Measurements from ENCODE around the gene UBE2D2.
A peak's percentile ranks its signal among the peaks of the same experiment; 100 is the strongest.
"Not testable (repeated sequence)": the region's sequence is repeated elsewhere in the genome, so short reads cannot be mapped to it uniquely, and the experiment has no call there.

The UBE2D2 gene

DNA sequence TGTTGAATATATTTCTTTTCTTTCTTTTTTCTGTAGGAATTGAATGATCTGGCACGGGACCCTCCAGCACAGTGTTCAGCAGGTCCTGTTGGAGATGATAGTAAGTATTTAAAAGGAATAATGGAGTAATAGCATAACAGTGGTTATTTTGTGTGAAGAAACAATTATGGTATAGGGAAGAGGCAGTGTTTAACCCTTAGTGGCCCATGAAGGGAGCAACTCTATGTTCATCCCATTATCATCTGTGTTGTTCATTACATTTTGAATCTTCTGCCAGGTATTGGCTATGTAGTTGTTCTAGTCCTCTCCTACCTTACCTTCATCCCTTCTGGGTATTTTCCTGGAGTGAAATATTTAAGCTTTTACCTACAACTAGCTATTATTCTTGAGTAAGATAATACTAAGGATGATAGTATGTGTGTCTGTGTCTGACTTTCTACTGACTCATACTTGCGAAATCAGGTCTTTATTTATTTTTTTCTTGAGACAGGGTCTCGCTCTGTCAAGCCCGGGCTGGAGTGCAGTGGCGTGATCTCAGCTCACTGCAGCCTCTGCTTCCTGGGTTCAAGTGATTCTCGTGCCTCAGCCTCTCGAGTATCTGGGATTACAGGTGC lies 39.3 kb downstream of the UBE2D2 start:
- TF ChIP-seq, protein P1, sequence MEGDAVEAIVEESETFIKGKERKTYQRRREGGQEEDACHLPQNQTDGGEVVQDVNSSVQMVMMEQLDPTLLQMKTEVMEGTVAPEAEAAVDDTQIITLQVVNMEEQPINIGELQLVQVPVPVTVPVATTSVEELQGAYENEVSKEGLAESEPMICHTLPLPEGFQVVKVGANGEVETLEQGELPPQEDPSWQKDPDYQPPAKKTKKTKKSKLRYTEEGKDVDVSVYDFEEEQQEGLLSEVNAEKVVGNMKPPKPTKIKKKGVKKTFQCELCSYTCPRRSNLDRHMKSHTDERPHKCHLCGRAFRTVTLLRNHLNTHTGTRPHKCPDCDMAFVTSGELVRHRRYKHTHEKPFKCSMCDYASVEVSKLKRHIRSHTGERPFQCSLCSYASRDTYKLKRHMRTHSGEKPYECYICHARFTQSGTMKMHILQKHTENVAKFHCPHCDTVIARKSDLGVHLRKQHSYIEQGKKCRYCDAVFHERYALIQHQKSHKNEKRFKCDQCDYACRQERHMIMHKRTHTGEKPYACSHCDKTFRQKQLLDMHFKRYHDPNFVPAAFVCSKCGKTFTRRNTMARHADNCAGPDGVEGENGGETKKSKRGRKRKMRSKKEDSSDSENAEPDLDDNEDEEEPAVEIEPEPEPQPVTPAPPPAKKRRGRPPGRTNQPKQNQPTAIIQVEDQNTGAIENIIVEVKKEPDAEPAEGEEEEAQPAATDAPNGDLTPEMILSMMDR (IDR thresholded peaks at IDR 0.05; ENCODE audit: unreplicated experiment in 3 of 3), result no peak
- H3K27ac Mint-ChIP-seq, result no peak overlapping the region
- H3K4me1 Mint-ChIP-seq, result no peaks in the 10 kb centered on the region
- peaks cover 54% of the 10 kb centered on the region for H3K36me3 Mint-ChIP-seq (ENCODE audit: low read depth)
- no peak overlapping the region for H3K4me3 Mint-ChIP-seq
- H3K9me3 Mint-ChIP-seq, result no peaks in the 10 kb centered on the region
- H3K27me3 Mint-ChIP-seq (ENCODE audit: low read depth), result no peaks in the 10 kb centered on the region

DNA sequence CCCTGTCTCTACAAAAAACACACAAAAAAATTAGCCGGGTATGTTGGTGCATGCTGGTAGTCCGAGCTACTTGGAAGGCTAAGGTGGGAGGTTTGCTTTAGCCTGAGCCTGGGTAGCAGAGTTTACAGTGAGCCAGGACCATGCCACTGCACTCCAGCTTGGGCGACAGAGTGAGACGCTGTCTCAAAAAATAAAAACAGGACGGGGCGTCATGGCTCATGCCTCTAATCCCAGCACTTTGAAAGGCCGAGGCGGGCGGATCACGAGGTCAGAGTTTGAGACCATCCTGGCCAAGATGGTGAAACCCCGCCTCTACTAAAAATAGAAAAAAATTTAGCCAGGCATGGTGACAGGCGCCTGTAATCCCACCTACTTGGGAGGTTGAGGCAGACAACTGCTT lies 40.3 kb downstream of the UBE2D2 start:
- Mint-ChIP-seq H3K36me3 (ENCODE audit: low read depth) (peaks cover 57% of the 10 kb centered on the region), H3K9me3 (no peaks in the 10 kb centered on the region), H3K4me3 (no peak overlapping the region), H3K4me1 (no peaks in the 10 kb centered on the region), H3K27me3 (ENCODE audit: low read depth) (no peaks in the 10 kb centered on the region), H3K27ac (no peak overlapping the region)
- TF ChIP-seq, protein P1 (IDR thresholded peaks at IDR 0.05; ENCODE audit: unreplicated experiment in 3 of 3), result no peak

DNA sequence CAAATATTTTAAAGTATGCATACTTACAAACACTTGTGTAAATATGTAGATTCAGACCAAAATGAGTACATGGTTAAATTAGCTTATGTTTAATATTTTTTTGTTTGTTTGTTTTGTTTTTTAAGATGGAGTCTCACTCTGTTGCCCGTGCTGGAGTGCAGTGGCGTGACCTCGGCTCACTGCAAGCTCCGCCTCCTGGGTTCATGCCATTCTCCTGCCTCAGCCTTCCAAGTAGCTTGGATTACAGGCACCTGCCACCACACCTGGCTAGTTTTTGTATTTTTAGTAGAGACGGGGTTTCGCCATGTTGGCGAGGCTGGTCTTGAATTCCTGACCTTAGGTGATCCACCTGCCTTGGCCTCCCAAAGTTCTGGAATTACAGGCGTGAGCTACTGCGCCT lies 40.8 kb downstream of the UBE2D2 start:
- not testable (repeated sequence) for H3K27ac Mint-ChIP-seq; H3K4me3 Mint-ChIP-seq; H3K4me1 Mint-ChIP-seq; H3K9me3 Mint-ChIP-seq; H3K27me3 Mint-ChIP-seq (ENCODE audit: low read depth)
- peaks cover 57% of the 10 kb centered on the region for H3K36me3 Mint-ChIP-seq (ENCODE audit: low read depth)

DNA sequence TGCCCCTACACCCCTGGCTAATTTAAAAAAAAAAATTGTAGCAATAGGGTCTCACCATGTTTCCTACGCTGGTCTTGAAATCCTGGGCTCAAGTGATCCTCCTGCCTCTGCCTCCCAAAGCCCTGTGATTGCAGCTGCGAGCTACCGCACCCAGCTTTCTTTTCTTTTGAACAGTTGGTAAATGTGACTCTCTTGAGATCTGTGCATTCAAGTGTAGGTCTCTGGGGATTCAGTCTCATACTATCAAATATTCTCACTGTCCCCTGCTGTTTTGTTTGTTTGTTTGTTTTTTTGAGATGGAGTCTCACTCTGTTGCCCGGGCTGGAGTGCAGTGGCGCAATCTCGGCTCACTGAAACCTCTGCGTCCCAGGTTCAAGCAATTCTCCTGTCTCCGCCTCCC lies 44.7 kb downstream of the UBE2D2 start:
- peaks cover 45% of the 10 kb centered on the region for H3K36me3 Mint-ChIP-seq (ENCODE audit: low read depth)
- no peaks in the 10 kb centered on the region for H3K27me3 Mint-ChIP-seq (ENCODE audit: low read depth)
- no peak overlapping the region for H3K27ac Mint-ChIP-seq
- no peaks in the 10 kb centered on the region for H3K4me1 Mint-ChIP-seq
- no peak overlapping the region for H3K4me3 Mint-ChIP-seq
- TF ChIP-seq, protein P1 (IDR thresholded peaks at IDR 0.05; ENCODE audit: unreplicated experiment in 3 of 3), result no peak
- H3K9me3 Mint-ChIP-seq, result no peaks in the 10 kb centered on the region

DNA sequence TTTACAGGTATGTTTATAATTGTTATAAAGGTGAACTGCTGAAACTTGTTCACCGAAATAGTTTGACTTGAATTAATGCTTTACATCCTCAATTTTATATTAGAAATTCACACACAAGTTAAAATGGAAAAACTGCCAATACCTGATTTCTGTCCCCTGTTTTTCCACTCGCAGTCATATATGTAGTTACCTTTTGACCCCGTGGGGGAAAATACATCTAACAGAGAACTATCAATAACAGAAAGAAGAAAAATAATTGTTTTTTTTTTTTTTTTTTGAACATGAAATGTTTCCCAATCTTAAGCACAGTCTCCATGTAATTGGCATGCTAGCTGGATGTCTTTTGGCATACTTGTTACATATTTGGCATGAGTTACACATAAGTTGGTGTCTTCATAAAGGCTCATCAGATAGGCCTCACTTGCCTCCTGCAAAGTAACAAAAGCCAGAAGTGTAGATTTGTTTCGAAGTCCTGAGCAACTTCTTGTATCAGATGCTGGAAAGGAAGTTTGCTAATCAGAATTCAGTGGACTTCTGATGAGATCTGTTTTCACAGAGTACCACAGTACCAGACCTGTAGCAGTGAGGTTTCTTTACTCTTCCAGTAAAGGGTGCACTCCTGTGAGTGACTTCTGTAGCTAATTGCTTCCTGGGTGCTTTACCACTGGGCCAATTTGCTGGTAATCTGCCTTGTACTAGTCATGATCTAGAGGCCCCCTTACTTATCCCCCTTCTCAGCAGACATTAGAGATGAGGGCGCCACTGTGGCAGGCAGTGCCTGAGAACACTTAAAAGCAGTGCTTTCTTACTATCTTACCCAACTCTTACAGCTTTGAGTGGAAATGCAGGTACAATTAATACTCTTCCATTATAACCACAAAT lies 50.8 kb downstream of the UBE2D2 start:
- no peaks in the 10 kb centered on the region for H3K4me1 Mint-ChIP-seq
- H3K36me3 Mint-ChIP-seq (ENCODE audit: low read depth), result peaks cover 32% of the 10 kb centered on the region
- TF ChIP-seq, protein P1 (IDR thresholded peaks at IDR 0.05; ENCODE audit: unreplicated experiment in 3 of 3), result no peak
- H3K27me3 Mint-ChIP-seq (ENCODE audit: low read depth), result peaks cover 3% of the 10 kb centered on the region
- H3K4me3 Mint-ChIP-seq, result no peak overlapping the region
- H3K9me3 Mint-ChIP-seq, result no peaks in the 10 kb centered on the region
- H3K27ac Mint-ChIP-seq, result peak overlapping the region in 1 of 3 experiments; percentile 41

DNA sequence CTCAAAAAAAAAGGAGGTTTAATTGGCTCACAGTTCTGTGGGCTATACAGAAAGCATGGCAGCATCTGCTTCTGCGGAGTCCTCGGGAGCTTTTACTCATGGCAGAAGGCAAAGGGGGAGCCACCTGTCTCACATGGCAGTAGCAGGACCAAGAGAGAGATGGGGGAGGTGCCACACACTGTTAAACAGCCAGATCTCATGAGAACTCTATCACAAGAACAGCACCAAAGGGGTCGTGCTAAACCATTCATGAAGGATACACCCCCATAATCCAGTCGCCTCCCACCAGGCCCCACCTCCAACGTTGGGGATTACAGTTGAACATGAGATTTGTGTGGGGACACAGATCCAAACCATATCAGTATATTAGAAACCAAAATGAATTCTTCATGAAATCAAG lies 58.7 kb downstream of the UBE2D2 start:
- H3K4me3 Mint-ChIP-seq, result no peak overlapping the region
- peaks cover 66% of the 10 kb centered on the region for H3K36me3 Mint-ChIP-seq (ENCODE audit: low read depth)
- H3K27ac Mint-ChIP-seq, result no peak overlapping the region
- no peaks in the 10 kb centered on the region for H3K4me1 Mint-ChIP-seq
- H3K9me3 Mint-ChIP-seq, result no peaks in the 10 kb centered on the region
- TF ChIP-seq, protein P1 (IDR thresholded peaks at IDR 0.05; ENCODE audit: unreplicated experiment in 3 of 3), result no peak
- peaks cover 9% of the 10 kb centered on the region for H3K27me3 Mint-ChIP-seq (ENCODE audit: low read depth)

DNA sequence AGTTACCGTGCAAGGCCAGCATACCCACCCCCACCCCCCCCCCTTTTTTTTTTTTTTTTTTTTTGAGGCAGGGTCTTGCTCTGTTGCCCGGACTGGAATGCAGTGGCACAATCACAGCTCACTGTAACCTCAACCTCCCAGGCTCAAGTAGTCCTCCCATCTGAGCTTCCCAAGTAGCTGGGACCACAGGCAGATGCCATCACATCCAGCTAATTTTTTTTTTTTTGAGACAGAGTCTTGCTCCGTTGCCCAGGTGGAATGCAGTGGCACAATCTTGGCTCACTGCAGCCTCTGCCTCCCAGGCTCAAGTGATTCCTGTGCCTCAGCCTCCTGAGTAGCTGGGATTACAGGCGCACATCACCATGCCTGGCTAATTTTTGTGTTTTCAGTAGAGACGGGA lies 64.3 kb downstream of the UBE2D2 start:
- H3K9me3 Mint-ChIP-seq; H3K27ac Mint-ChIP-seq; H3K4me1 Mint-ChIP-seq; H3K4me3 Mint-ChIP-seq; H3K27me3 Mint-ChIP-seq (ENCODE audit: low read depth): not testable (repeated sequence)
- H3K36me3 Mint-ChIP-seq (ENCODE audit: low read depth), result peaks cover 74% of the 10 kb centered on the region
